Measurements from ENCODE around the gene DPH6. TPM values are rescaled to one million over a fixed set of nuclear protein-coding genes. Genes with fewer than 3 reads are reported as not detected.

Gene DPH6
- total RNA-seq, 1 donor from 2014 or later = 30.2 TPM

DNA sequence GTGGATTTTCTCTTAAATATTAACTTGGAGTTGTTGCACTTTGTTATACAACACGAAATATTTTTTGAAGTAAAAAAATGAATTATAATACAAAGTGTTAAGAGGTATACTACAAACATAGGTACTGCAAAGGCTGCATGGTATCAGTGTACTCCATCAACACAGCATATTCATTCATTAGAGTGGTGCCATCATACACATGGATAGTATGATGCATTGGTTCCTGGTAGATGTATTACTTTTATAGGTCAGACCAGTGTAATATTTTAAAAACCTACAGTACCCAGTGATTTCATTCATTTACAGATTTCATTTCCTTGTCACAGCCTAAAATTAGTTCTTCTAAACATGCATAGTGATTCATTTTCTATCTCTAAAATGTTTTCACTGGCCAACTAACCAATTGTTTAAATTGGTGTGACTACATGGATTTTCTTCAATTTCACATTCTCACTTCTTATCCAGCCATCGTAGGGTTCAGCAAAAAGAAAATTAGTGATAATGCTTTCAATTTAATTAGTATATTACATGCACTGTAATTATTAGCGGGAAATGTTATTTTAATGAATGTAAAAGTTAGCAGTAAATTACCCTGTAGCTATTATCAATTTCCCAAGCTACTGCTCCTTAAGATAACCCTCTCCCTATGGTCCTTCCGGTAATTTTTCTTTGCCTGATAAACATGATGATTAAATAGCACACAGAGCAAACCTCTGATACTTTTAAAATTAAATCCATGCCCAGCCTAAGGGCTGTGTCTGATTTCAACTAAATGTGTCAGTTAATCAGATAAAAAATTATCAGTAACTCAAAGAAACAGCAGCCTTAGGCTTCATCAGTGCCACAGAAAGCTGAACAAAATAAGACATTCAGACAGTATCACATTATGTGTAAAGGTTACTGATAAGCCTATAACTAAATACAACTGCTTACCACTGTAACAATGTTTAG is 68.4 kb downstream of the DPH6 start:
- no peak for TF ChIP-seq POLR2A (IDR thresholded peaks at IDR 0.05)
- TF ChIP-seq POLR2AphosphoS5 (IDR thresholded peaks at IDR 0.05; ENCODE audit: insufficient read depth in 1 of 2, low read depth in 1 of 2) = no peak
- TF ChIP-seq, protein P1, sequence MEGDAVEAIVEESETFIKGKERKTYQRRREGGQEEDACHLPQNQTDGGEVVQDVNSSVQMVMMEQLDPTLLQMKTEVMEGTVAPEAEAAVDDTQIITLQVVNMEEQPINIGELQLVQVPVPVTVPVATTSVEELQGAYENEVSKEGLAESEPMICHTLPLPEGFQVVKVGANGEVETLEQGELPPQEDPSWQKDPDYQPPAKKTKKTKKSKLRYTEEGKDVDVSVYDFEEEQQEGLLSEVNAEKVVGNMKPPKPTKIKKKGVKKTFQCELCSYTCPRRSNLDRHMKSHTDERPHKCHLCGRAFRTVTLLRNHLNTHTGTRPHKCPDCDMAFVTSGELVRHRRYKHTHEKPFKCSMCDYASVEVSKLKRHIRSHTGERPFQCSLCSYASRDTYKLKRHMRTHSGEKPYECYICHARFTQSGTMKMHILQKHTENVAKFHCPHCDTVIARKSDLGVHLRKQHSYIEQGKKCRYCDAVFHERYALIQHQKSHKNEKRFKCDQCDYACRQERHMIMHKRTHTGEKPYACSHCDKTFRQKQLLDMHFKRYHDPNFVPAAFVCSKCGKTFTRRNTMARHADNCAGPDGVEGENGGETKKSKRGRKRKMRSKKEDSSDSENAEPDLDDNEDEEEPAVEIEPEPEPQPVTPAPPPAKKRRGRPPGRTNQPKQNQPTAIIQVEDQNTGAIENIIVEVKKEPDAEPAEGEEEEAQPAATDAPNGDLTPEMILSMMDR (IDR thresholded peaks at IDR 0.05) = no peak
- H3K36me3 ChIP-seq = no peaks in the 10 kb centered on the region
- no peak overlapping the region for H3K4me3 ChIP-seq
- no peak for DNase-seq (ENCODE audit: extremely low spot score in 2 of 2)
- H3K27me3 ChIP-seq = no peaks in the 10 kb centered on the region
- no peak overlapping the region for H3K27ac ChIP-seq
- H3K4me1 ChIP-seq = peaks cover 8% of the 10 kb centered on the region
- H3K9me3 ChIP-seq = no peaks in the 10 kb centered on the region
- intact Hi-C loops (cut with DNase I) = no loop called here

DNA sequence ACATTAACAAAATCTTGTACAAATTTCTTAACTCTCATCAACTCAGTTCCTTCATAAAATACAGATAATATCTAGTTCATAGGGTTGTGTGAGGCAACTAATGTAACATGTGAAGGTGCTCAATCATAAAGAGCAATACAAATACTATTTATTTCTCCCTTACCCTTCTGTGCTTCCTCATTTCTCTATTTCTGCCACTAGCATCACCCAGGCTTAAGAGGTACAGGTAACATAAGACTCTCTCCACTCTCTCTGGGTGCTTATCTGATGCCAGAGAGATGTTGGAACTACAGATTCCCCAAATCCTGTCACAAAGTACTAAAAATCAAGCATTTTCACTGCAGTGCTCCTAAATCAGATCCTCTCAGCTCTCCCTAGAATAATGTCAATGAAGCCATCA is 74.9 kb downstream of the DPH6 start:
- Histone ChIP-seq H3K9me3 (no peaks in the 10 kb centered on the region), H3K4me3 (no peak overlapping the region), H3K27me3 (no peaks in the 10 kb centered on the region), H3K27ac (no peak overlapping the region), H3K4me1 (no peaks in the 10 kb centered on the region), H3K36me3 (no peaks in the 10 kb centered on the region)
- no peak for DNase-seq (ENCODE audit: extremely low spot score in 2 of 2)
- TF ChIP-seq POLR2AphosphoS5 (IDR thresholded peaks at IDR 0.05; ENCODE audit: insufficient read depth in 1 of 2, low read depth in 1 of 2) = no peak
- TF ChIP-seq, protein P1 (IDR thresholded peaks at IDR 0.05) = no peak
- no peak for TF ChIP-seq POLR2A (IDR thresholded peaks at IDR 0.05)
- intact Hi-C loops (cut with DNase I) = no loop called here

- no peak for TF ChIP-seq POLR2A (IDR thresholded peaks at IDR 0.05)
- no peak for TF ChIP-seq POLR2AphosphoS5 (IDR thresholded peaks at IDR 0.05; ENCODE audit: insufficient read depth in 1 of 2, low read depth in 1 of 2)
- no peak overlapping the region for H3K4me3 ChIP-seq
- no peak overlapping the region for H3K27ac ChIP-seq
- H3K9me3 ChIP-seq = no peaks in the 10 kb centered on the region
- no peaks in the 10 kb centered on the region for H3K4me1 ChIP-seq
- no peak for DNase-seq (ENCODE audit: extremely low spot score in 2 of 2)
- intact Hi-C loops (cut with DNase I) = no loop called here
- no peaks in the 10 kb centered on the region for H3K27me3 ChIP-seq
- H3K36me3 ChIP-seq = no peaks in the 10 kb centered on the region
These were observed 75.5 kb downstream of the DPH6 start for GRCh38 chr15:35470441-35470840.

- Histone ChIP-seq H3K4me3 (no peak overlapping the region), H3K27me3 (no peaks in the 10 kb centered on the region), H3K4me1 (no peaks in the 10 kb centered on the region), H3K27ac (no peak overlapping the region), H3K9me3 (no peaks in the 10 kb centered on the region), H3K36me3 (no peaks in the 10 kb centered on the region)
- intact Hi-C loops (cut with DNase I) = no loop called here
- TF ChIP-seq POLR2A (IDR thresholded peaks at IDR 0.05) (no peak), POLR2AphosphoS5 (IDR thresholded peaks at IDR 0.05; ENCODE audit: insufficient read depth in 1 of 2, low read depth in 1 of 2) (no peak)
- TF ChIP-seq, protein P1 (IDR thresholded peaks at IDR 0.05) = no peak
- DNase-seq (ENCODE audit: extremely low spot score in 2 of 2) = no peak
These were observed 79.5 kb downstream of the DPH6 start for GRCh38 chr15:35466476-35466875.

DNA sequence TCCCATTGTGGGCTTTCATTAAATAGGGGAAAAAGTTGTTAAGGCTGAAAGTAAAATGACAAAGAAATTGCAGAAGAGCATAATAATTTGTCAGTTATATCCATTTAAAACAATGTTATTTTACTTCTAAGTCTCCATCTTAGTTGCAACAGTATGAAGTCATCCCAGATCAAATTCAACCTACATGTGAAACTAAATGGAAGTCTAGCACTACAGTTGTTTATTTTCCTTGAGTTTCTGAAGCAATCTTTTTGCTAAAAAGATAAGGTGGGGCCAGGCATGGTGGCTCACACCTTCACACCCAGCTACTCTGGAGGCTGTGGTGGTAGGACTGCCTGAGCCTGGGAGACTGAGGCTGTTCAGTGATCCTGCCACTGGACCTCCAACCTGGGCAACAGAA is 80.2 kb downstream of the DPH6 start:
- Histone ChIP-seq H3K4me3 (no peak overlapping the region), H3K27ac (no peak overlapping the region), H3K27me3 (no peaks in the 10 kb centered on the region), H3K36me3 (no peaks in the 10 kb centered on the region), H3K9me3 (no peaks in the 10 kb centered on the region), H3K4me1 (no peaks in the 10 kb centered on the region)
- intact Hi-C loops (cut with DNase I) = no loop called here
- TF ChIP-seq POLR2AphosphoS5 (IDR thresholded peaks at IDR 0.05; ENCODE audit: insufficient read depth in 1 of 2, low read depth in 1 of 2) = no peak
- TF ChIP-seq, protein P1 (IDR thresholded peaks at IDR 0.05) = no peak
- no peak for DNase-seq (ENCODE audit: extremely low spot score in 2 of 2)

Measured in vagina (tissue), 2 donors.